SK-N-SH (cell line): ENCODE results near the gene CNTNAP2.

Source experiments
- CTCF ChIP-seq: fragments of 200-600 bp; sonication (generic); IDR thresholded peaks from 2 replicates; pipeline ENCODE4 v1.6.1; 2017; ENCODE audit warnings: antibody characterized with exemption, mild to moderate bottlenecking, moderate library complexity
- EP300 ChIP-seq, 2 experiments: IDR thresholded peaks; 2 replicates each; pipeline versions ENCODE4 v1.4.0 to v1.6.1; 2012; ENCODE audit warnings: borderline replicate concordance in 1 of 2, low read depth in 1 of 2, low read length in 1 of 2
- JUND ChIP-seq: IDR thresholded peaks from 2 replicates; pipeline ENCODE4 v1.4.0; 2012
- MXI1 ChIP-seq: IDR thresholded peaks from 2 replicates; pipeline ENCODE4 v1.6.1; 2012; ENCODE audit warnings: mild to moderate bottlenecking, low read depth, low read length, improper control_type of control experiment
- PBX3 ChIP-seq: IDR thresholded peaks from 2 replicates; pipeline ENCODE4; 2012
- POLR2AphosphoS5 ChIP-seq: IDR thresholded peaks from 2 replicates; pipeline ENCODE4 v1.6.1; 2012; ENCODE audit warnings: low read depth, low read length
- RAD21 ChIP-seq: IDR thresholded peaks from 2 replicates; pipeline ENCODE4 v1.6.1; 2012; ENCODE audit warnings: mild to moderate bottlenecking, low read length
- REST ChIP-seq: IDR thresholded peaks from 2 replicates; pipeline ENCODE4 v1.6.1; 2012; ENCODE audit warnings: mild to moderate bottlenecking, low read depth, low read length, moderate library complexity
- SIN3A ChIP-seq: IDR thresholded peaks from 2 replicates; pipeline ENCODE4 v1.6.1; 2012; ENCODE audit warnings: low read depth, mild to moderate bottlenecking, low read length, moderate library complexity, borderline replicate concordance
- SMC3 ChIP-seq: IDR thresholded peaks from 2 replicates; pipeline ENCODE4 v1.6.1; 2012; ENCODE audit warnings: low read depth, low read length, improper control_type of control experiment
- TAF1 ChIP-seq: IDR thresholded peaks from 2 replicates; pipeline ENCODE4 v1.6.1; 2012; ENCODE audit warnings: low read depth, mild to moderate bottlenecking, low read length, moderate library complexity, borderline replicate concordance
- TCF12 ChIP-seq: IDR thresholded peaks from 2 replicates; pipeline ENCODE4 v1.4.0; 2012
- USF1 ChIP-seq: IDR thresholded peaks from 2 replicates; pipeline ENCODE4 v1.4.0; 2012; ENCODE audit warnings: low read depth, borderline replicate concordance
- YY1 ChIP-seq: IDR thresholded peaks from 2 replicates; pipeline ENCODE4 v1.4.0; 2012; ENCODE audit warnings: low read depth, mild to moderate bottlenecking

- TF ChIP-seq MXI1, result no peak
- no peak for TF ChIP-seq TCF12
- TF ChIP-seq PBX3, result no peak
- TF ChIP-seq EP300 (IDR thresholded peaks at IDR 0.05; ENCODE audit: borderline replicate concordance in 1 of 2, low read depth in 1 of 2, low read length in 1 of 2), result peak in 1 of 2 experiments; percentile 33; a peak in 1 of 4 replicates
- TF ChIP-seq SIN3A, result no peak
- no peak for TF ChIP-seq CTCF
- TF ChIP-seq JUND, result no peak
- TF ChIP-seq RAD21, result no peak; the same call in 1 of the 2 replicates
- no peak for TF ChIP-seq TAF1
- no peak for TF ChIP-seq USF1
- no peak for TF ChIP-seq POLR2AphosphoS5
- TF ChIP-seq YY1, result no peak
- TF ChIP-seq SMC3, result no peak
- no peak for TF ChIP-seq REST
Observed at GRCh38 chr7:147477526-147477925, 1360.9 kb downstream of the CNTNAP2 start.
